HepG2 (cell line): ENCODE measurements around the gene CDKN1A. TPM values are rescaled to one million over a fixed set of nuclear protein-coding genes. Genes with fewer than 3 reads are reported as not detected.

Experiments
- ATAC-seq: fragments of 200-7000 bp; cut with Tn5 transposase; 3 replicates; pipeline ENCODE4 v1.9.1; 2020; ENCODE audit warnings: mild to moderate bottlenecking, moderate library complexity
- BruUV-seq: library from RNA; stranded (reverse); fragments of 400-500 nt; replicated peaks from 2 replicates; lab custom pipeline; 2021; lab: Mats Ljungman, UMichigan
- CTCF ChIA-PET: fragments of 300-600 bp; formaldehyde crosslinking; extraction: SDS; loops from one replicate; lab custom pipeline; 2021; ENCODE audit warnings: low total read pairs, inconsistent platforms, low intra/inter-chr PET ratio; lab: Yijun Ruan, JAX
- POLR2A ChIA-PET: fragments of 350-600 bp; sonication (Branson Sonifier 250); formaldehyde crosslinking; loops from one replicate; lab custom pipeline; 2020; ENCODE audit warnings: antibody characterized with exemption, inconsistent platforms; lab: Yijun Ruan, JAX
- DNase-seq: peaks from one replicate; pipeline ENCODE4 v3.0.0-alpha.2; 2015; ENCODE audit warnings: low spot score
- FAIRE-seq: peaks from 3 replicates; lab custom pipeline; 2011; peaks lifted over from hg19 to GRCh38; lab: Jason Lieb, UNC
- H2AFZ ChIP-seq: one replicate; pipeline ENCODE4 v1.6.1; 2011; ENCODE audit warnings: low read length, inconsistent platforms
- H3K27ac ChIP-seq: fragments of 300-600 bp; 3 replicates; pipeline ENCODE4 v1.8.0; 2011; ENCODE audit warnings: mixed run types, mild to moderate bottlenecking, mixed read lengths, low read length, inconsistent platforms; ENCODE audit not compliant: insufficient read depth; ENCODE audit errors: extremely low read length
- H3K27me3 ChIP-seq, 2 experiments: fragments of 200-600 bp in 1 of 2; 2 replicates in 1 of 2; 3 replicates in 1 of 2; pipeline versions ENCODE4 v1.6.0 to v1.8.0; 2011; ENCODE audit warnings: low read length in 2 of 2, mild to moderate bottlenecking in 2 of 2, moderate library complexity in 2 of 2, inconsistent platforms in 1 of 2; ENCODE audit not compliant: insufficient read depth in 2 of 2, control insufficient read depth in 1 of 2
- H3K36me3 ChIP-seq, 2 experiments: fragments of 200-600 bp in 1 of 2; replicated peaks in 1 of 2; 2 replicates in 1 of 2; 3 replicates in 1 of 2; pipeline versions ENCODE4 v1.5.1 to v1.8.0; 2011; ENCODE audit warnings: low read length in 2 of 2, inconsistent platforms in 1 of 2; ENCODE audit not compliant: insufficient read depth in 2 of 2, control insufficient read depth in 1 of 2
- H3K4me1 ChIP-seq: 2 replicates; pipeline ENCODE4 v1.5.1; 2012; ENCODE audit warnings: low read length, inconsistent platforms; ENCODE audit not compliant: insufficient read depth
- H3K4me2 ChIP-seq: 2 replicates; pipeline ENCODE4 v1.6.0; 2011; ENCODE audit warnings: low read depth, low read length, inconsistent platforms
- H3K4me3 ChIP-seq, 3 experiments: fragments of 200-600 bp in 1 of 3; sonication (generic), shearing (Covaris generic) in 1 of 3; replicated peaks in 1 of 3; 2 replicates each; pipeline ENCODE4 v1.5.1; 2011 to 2016; ENCODE audit warnings: low read length in 3 of 3, inconsistent platforms in 2 of 3, low read depth in 2 of 3, mild to moderate bottlenecking in 2 of 3, control low read depth in 1 of 3, mixed read lengths in 1 of 3; ENCODE audit not compliant: insufficient read depth in 1 of 3
- H3K79me2 ChIP-seq: one replicate; pipeline ENCODE4 v1.6.1; 2011; ENCODE audit warnings: low read length, inconsistent platforms; ENCODE audit not compliant: insufficient read depth
- H3K9ac ChIP-seq: 2 replicates; pipeline ENCODE4 v1.6.0; 2011; ENCODE audit warnings: mild to moderate bottlenecking, low read depth, low read length, inconsistent platforms; ENCODE audit not compliant: insufficient read depth
- H3K9me3 ChIP-seq: 2 replicates; pipeline ENCODE4 v1.5.1; 2012; ENCODE audit warnings: mild to moderate bottlenecking, low read length
- H4K20me1 ChIP-seq: 2 replicates; pipeline ENCODE4 v1.6.0; 2011; ENCODE audit warnings: inconsistent platforms, mild to moderate bottlenecking, low read length, moderate library complexity; ENCODE audit not compliant: insufficient read depth
- AKAP8 ChIP-seq: sonication (generic); formaldehyde crosslinking; IDR thresholded peaks from 2 replicates; pipeline ENCODE4 v1.5.1; 2020; ENCODE audit warnings: mild to moderate bottlenecking, missing genetic modification reagents
- E2F2 ChIP-seq: sonication (generic); formaldehyde crosslinking; IDR thresholded peaks from 2 replicates; pipeline ENCODE4 v1.4.0; 2020; ENCODE audit warnings: missing genetic modification reagents, borderline replicate concordance
- HMGXB4 ChIP-seq, 2 experiments: sonication (generic) in 1 of 2; formaldehyde crosslinking in 1 of 2; IDR thresholded peaks; 2 replicates each; pipeline versions ENCODE4 v1.4.0 to v1.6.1; 2018 to 2020; ENCODE audit warnings: missing genetic modification reagents in 2 of 2, borderline replicate concordance in 1 of 2, low read depth in 1 of 2, mild to moderate bottlenecking in 1 of 2, missing biosample characterization in 1 of 2
- ISL2 ChIP-seq: sonication (generic); formaldehyde crosslinking; IDR thresholded peaks from 2 replicates; pipeline ENCODE4 v1.5.0; 2020; ENCODE audit warnings: missing genetic modification reagents
- KDM4B ChIP-seq: sonication (generic); formaldehyde crosslinking; IDR thresholded peaks from 2 replicates; pipeline ENCODE4 v1.4.0; 2020; ENCODE audit warnings: missing genetic modification reagents
- PRMT3 ChIP-seq: sonication (generic); formaldehyde crosslinking; IDR thresholded peaks from 2 replicates; pipeline ENCODE4 v1.8.1; 2022; ENCODE audit warnings: low read depth, mild to moderate bottlenecking, moderate library complexity, missing genetic modification reagents, borderline replicate concordance
- REXO4 ChIP-seq: sonication (generic); formaldehyde crosslinking; IDR thresholded peaks from 2 replicates; pipeline ENCODE4 v1.8.0; 2022; ENCODE audit warnings: missing genetic modification reagents, mild to moderate bottlenecking, borderline replicate concordance
- SOX5 ChIP-seq: IDR thresholded peaks from 2 replicates; pipeline ENCODE4 v1.6.1; 2016; ENCODE audit warnings: borderline replicate concordance
- ZFP36 ChIP-seq: fragments of 150-350 bp; IDR thresholded peaks from 2 replicates; pipeline ENCODE4 v1.6.1; 2018; ENCODE audit warnings: borderline replicate concordance, low read length, low read depth; ENCODE audit not compliant: partially characterized antibody
- ZKSCAN1 ChIP-seq: fragments of 150-350 bp; IDR thresholded peaks from 2 replicates; pipeline ENCODE4 v1.6.1; 2014; ENCODE audit warnings: low read length
- ZNF329 ChIP-seq: sonication (generic); formaldehyde crosslinking; IDR thresholded peaks from 2 replicates; pipeline ENCODE4 v1.9.0; 2021; ENCODE audit warnings: low read depth, mild to moderate bottlenecking, missing genetic modification reagents
- ZNF530 ChIP-seq: sonication (generic); formaldehyde crosslinking; IDR thresholded peaks from 2 replicates; pipeline ENCODE4 v1.5.0; 2020; ENCODE audit warnings: low read depth, mild to moderate bottlenecking, missing genetic modification reagents
- ZNF691 ChIP-seq: sonication (generic); formaldehyde crosslinking; IDR thresholded peaks from 2 replicates; pipeline ENCODE4 v1.4.0; 2020; ENCODE audit warnings: missing genetic modification reagents, low read depth, mild to moderate bottlenecking, borderline replicate concordance
- ZNF766 ChIP-seq: sonication (generic); formaldehyde crosslinking; IDR thresholded peaks from 2 replicates; pipeline ENCODE4 v1.5.0; 2020; ENCODE audit warnings: missing genetic modification reagents, borderline replicate concordance
- WGBS: methylation state at CpG from one replicate; pipeline ENCODE4 v1.1.6; 2017; ENCODE audit warnings: low lambda C conversion rate; 5-methylcytosine and 5-hydroxymethylcytosine counted together
- in situ Hi-C: cut with HindIII; loops from 2 replicates; pipeline ENCODE4 v1.10.0; 2017; ENCODE audit warnings: low pct_unique_long_range_greater_than_20kb; ENCODE audit not compliant: extremely low pct_ligation_motif_present
- intact Hi-C: fragments of 100-400 bp; cut with micrococcal nuclease; formaldehyde crosslinking; loops from one replicate; pipeline ENCODE4 v1.10.0; 2022; ENCODE audit not compliant: unreplicated experiment
- polyA plus RNA-seq, 8 experiments: library from polyadenylated mRNA; depleted of rRNA in 3 of 8; stranded (reverse) in 7 of 8; unstranded in 1 of 8; fragments of >200 nt; fragmentation: Illumina TruSeq in 4 of 8; extraction: Trizol in 4 of 8; gene quantifications; 2 replicates each; pipeline versions ENCODE4 v1.2.1 to v1.2.3, GENCODE V29; 2011 to 2016; ENCODE audit warnings: low read depth in 4 of 8, missing spikeins in 1 of 8, mixed read lengths in 1 of 8; ENCODE audit not compliant: insufficient read depth in 1 of 8
- total RNA-seq, 5 experiments: library from RNA; depleted of rRNA; stranded (reverse); fragments of >200 nt; fragmentation: Illumina TruSeq; extraction: Trizol; gene quantifications; 2 replicates each; pipeline ENCODE4 v1.2.3, GENCODE V29; 2016; ENCODE audit warnings: low read depth in 1 of 5

Gene CDKN1A
- total and polyA plus RNA-seq, 2 of the 13 experiments (the other 11 are each of a cell fraction or from before 2014, with no cell fraction given), result 60.7 to 92.1 TPM

GRCh38 chr6:36718560-36718959 lies 40.0 kb downstream of the CDKN1A start:
- POLR2A ChIA-PET, result no interaction called here
- BruUV-seq, result no TSS peak
- Histone ChIP-seq H3K9ac (no peak overlapping the region), H3K4me1 (no peaks in the 10 kb centered on the region), H3K36me3 (no peaks in the 10 kb centered on the region), H3K4me3 (no peak overlapping the region), H3K79me2 (no peaks in the 10 kb centered on the region), H3K27ac (no peak overlapping the region), H3K4me2 (no peak overlapping the region), H4K20me1 (no peaks in the 10 kb centered on the region), H3K9me3 (no peaks in the 10 kb centered on the region), H3K27me3 (peaks cover 19 to 79% of the 10 kb centered on the region in 2 experiments; a peak in 4 of 5 replicates), H2AFZ (no peak overlapping the region)
- FAIRE-seq, result no peak
- DNase-seq, result no peak
- 31% methylated on average over 4 of the region's 5 CpGs for WGBS
- in situ Hi-C loops, result no loop called here
- no peak for ATAC-seq
- TF ChIP-seq ZKSCAN1, result peak; percentile 90
- TF ChIP-seq REXO4 (CRISPR knock-in tag), result no peak
- CTCF ChIA-PET, result no interaction called here
- intact Hi-C loops, result no loop called here

GRCh38 chr6:36719126-36719525 lies 40.6 kb downstream of the CDKN1A start:
- no peak overlapping the region for H3K9ac ChIP-seq
- no peak for FAIRE-seq
- H3K36me3 ChIP-seq, result no peaks in the 10 kb centered on the region
- intact Hi-C loops, result no loop called here
- no peaks in the 10 kb centered on the region for H4K20me1 ChIP-seq
- no peak for DNase-seq
- H3K27me3 ChIP-seq, result peaks cover 15 to 78% of the 10 kb centered on the region in 2 experiments; a peak in 4 of 5 replicates
- H3K9me3 ChIP-seq, result no peaks in the 10 kb centered on the region
- H2AFZ ChIP-seq, result no peak overlapping the region
- no peaks in the 10 kb centered on the region for H3K79me2 ChIP-seq
- H3K27ac ChIP-seq, result no peak overlapping the region
- no peak overlapping the region for H3K4me3 ChIP-seq
- BruUV-seq, result no TSS peak
- ATAC-seq, result no peak
- 18% methylated on average over 7 of the region's 7 CpGs for WGBS
- CTCF ChIA-PET, result no interaction called here
- POLR2A ChIA-PET, result interaction anchor here (0.6 kb wide), 1 partner anchor 123 kb away, joined by 3 read pairs; no protein-coding TSS in a partner anchor
- no peak overlapping the region for H3K4me2 ChIP-seq
- H3K4me1 ChIP-seq, result no peaks in the 10 kb centered on the region
- in situ Hi-C loops, result no loop called here
- no peak for TF ChIP-seq PRMT3 (CRISPR knock-in tag)
- TF ChIP-seq HMGXB4 (CRISPR knock-in tag; IDR thresholded peaks at IDR 0.05; ENCODE audit: borderline replicate concordance in 1 of 2, low read depth in 1 of 2), result no peak
- no peak for TF ChIP-seq ZNF691 (CRISPR knock-in tag)
- no peak for TF ChIP-seq ZNF766 (CRISPR knock-in tag)
- no peak for TF ChIP-seq SOX5 (CRISPR knock-in tag)
- TF ChIP-seq ZNF530 (CRISPR knock-in tag), result no peak
- no peak for TF ChIP-seq ZNF329 (CRISPR knock-in tag)
- TF ChIP-seq ISL2 (CRISPR knock-in tag), result no peak
- no peak for TF ChIP-seq AKAP8 (CRISPR knock-in tag)
- TF ChIP-seq ZFP36, result no peak
- TF ChIP-seq E2F2 (CRISPR knock-in tag), result no peak
- TF ChIP-seq KDM4B, result no peak
